Naive B cell (primary cell): ENCODE results near the gene G6PC3. TPM values are rescaled to one million over a fixed set of nuclear protein-coding genes. Genes with fewer than 3 reads are reported as not detected.

Experiments used
- ATAC-seq, 2 donors: fragments of 150-1000 bp; cut with Tn5 transposase; 2 replicates each; pipeline ENCODE4 v1.10.0; 2021; ENCODE audit warnings: low read depth in 2 of 2, mild to moderate bottlenecking in 2 of 2, moderate library complexity in 2 of 2
- DNase-seq: peaks from one replicate; pipeline ENCODE4 v3.0.0; 2022
- H3K27ac Mint-ChIP-seq, 6 donors: one replicate each; pipeline ENCODE4 v1.8.0; 2020 to 2022; ENCODE audit warnings: mild to moderate bottlenecking in 6 of 6, mixed read lengths in 6 of 6, moderate library complexity in 5 of 6, inconsistent platforms in 2 of 6
- H3K27me3 Mint-ChIP-seq, 3 donors: one replicate each; pipeline ENCODE4 v1.8.0; 2021 to 2022; ENCODE audit warnings: mixed read lengths in 3 of 3, mild to moderate bottlenecking in 1 of 3
- H3K36me3 Mint-ChIP-seq, 2 donors: one replicate each; pipeline ENCODE4 v1.8.0; 2020 to 2022; ENCODE audit warnings: mixed read lengths in 2 of 2, inconsistent platforms in 1 of 2, mild to moderate bottlenecking in 1 of 2
- H3K4me1 Mint-ChIP-seq, 3 donors: one replicate each; pipeline ENCODE4 v1.8.0; 2020 to 2022; ENCODE audit warnings: mixed read lengths in 3 of 3, inconsistent platforms in 1 of 3, mild to moderate bottlenecking in 1 of 3, moderate library complexity in 1 of 3
- H3K4me3 Mint-ChIP-seq, 8 donors: one replicate each; pipeline ENCODE4 v1.8.0; 2020 to 2022; ENCODE audit warnings: mild to moderate bottlenecking in 8 of 8, mixed read lengths in 8 of 8, moderate library complexity in 8 of 8, inconsistent platforms in 2 of 8
- H3K9me3 Mint-ChIP-seq, 7 donors: one replicate each; pipeline ENCODE4 v1.8.0; 2020 to 2022; ENCODE audit warnings: mixed read lengths in 7 of 7, mild to moderate bottlenecking in 5 of 7, inconsistent platforms in 2 of 7, moderate library complexity in 1 of 7
- polyA plus RNA-seq, 6 donors: library from polyadenylated mRNA; unstranded; fragments of 300-500 nt; fragmentation: Illumina TruSeq; gene quantifications; one replicate each; pipeline ENCODE4 v1.2.3, GENCODE V29; 2021; ENCODE audit warnings: low read depth in 6 of 6

The G6PC3 gene
- polyA plus RNA-seq, 6 donors from 2014 or later: 19.2 to 28.0 (median 24.6) TPM

- Mint-ChIP-seq H3K36me3 (no peaks in the 10 kb centered on the region), H3K4me3 (peak overlapping the region in 4 of 8 donors; percentile 72 to 86 (median 76)), H3K4me1 (peaks cover 41 to 60% (median 52%) of the 10 kb centered on the region in 3 donors)
Measured at GRCh38 chr17:44110011-44110686, 39.6 kb downstream of the G6PC3 start.

DNA sequence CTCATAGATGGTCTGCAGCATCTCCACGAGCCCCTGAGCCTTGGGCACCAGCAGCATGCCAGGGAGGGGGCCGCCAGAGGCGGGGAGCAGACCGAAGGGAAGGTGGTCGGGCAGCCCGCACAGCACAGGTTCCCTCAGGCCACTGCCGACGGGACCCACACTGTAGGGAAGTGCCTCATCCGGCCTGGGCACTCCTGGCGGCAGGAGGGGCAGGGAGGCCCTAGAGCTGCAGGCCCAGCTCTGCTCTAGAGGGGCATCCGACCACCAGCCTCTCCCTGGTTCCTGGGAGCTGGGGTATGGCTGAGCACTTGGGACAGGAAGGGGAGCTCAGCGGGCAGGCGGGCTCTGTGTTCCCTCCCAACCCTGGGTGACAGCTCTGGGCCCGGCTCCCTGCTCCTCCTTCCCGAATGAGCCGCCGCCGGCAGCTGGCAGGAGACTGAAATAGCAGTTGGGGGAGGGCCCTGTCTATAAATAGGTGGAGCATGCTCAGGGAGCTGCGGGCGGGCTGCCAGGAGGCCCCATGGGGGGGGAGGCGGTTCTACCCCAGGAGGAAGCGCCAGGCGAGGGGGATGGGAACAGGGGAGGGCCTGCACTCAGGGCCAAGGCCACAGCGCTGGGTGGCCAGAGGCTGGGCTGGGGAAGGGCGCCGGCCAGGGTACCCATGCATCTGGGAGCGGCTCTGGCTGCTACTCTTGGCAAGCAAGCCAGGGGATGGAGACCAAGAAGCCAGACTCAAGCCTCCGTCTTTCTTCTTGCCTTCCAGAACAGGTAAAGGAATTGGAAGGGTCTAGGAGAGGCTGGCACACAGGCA is 40.5 kb downstream of the G6PC3 start:
- peak; percentile 74 to 82 for ATAC-seq
- peak overlapping the region in 7 of 8 donors; percentile 68 to 86 (median 77) for H3K4me3 Mint-ChIP-seq
- peaks cover 39 to 65% (median 50%) of the 10 kb centered on the region in 3 donors for H3K4me1 Mint-ChIP-seq
- no peaks in the 10 kb centered on the region for H3K9me3 Mint-ChIP-seq
- H3K36me3 Mint-ChIP-seq: no peaks in the 10 kb centered on the region
- peak; percentile 39 for DNase-seq
- H3K27ac Mint-ChIP-seq: peak overlapping the region in 5 of 6 donors; percentile 18 to 75 (median 52)
- no peaks in the 10 kb centered on the region for H3K27me3 Mint-ChIP-seq

More at GRCh38 chr17:44110011-44110686, 39.6 kb downstream of the G6PC3 start:
- ATAC-seq (no peak), DNase-seq (no peak)
- Mint-ChIP-seq H3K9me3 (no peaks in the 10 kb centered on the region), H3K27me3 (no peaks in the 10 kb centered on the region), H3K27ac (peak overlapping the region in 1 of 6 donors; percentile 34)

DNA sequence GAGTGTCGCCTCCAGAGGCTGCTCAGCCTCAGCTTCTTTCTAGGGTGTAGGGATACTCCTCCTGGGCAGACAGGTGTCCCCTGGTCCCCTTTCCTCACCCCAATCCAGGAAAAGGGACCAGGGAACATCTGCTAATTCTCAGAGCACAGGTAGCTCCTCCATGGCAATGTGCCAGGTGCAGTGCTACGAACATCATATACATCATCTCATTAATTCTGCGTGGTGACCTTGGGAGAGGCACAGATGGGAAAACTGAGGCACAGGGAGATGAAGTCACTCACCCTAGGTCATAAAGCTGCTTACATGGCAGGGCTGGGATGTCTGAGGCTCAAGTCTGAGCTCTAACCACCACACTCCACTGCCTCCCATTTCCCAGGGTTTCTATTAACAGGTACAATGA is 41.2 kb downstream of the G6PC3 start:
- no peaks in the 10 kb centered on the region for H3K9me3 Mint-ChIP-seq
- H3K4me3 Mint-ChIP-seq: peak overlapping the region; percentile 19 to 86 (median 76)
- peak overlapping the region in 4 of 6 donors; percentile 16 to 75 (median 42) for H3K27ac Mint-ChIP-seq
- DNase-seq: no peak
- ATAC-seq: no peak
- H3K4me1 Mint-ChIP-seq: peaks cover 45 to 72% (median 51%) of the 10 kb centered on the region in 3 donors
- no peaks in the 10 kb centered on the region for H3K27me3 Mint-ChIP-seq
- H3K36me3 Mint-ChIP-seq: no peaks in the 10 kb centered on the region

DNA sequence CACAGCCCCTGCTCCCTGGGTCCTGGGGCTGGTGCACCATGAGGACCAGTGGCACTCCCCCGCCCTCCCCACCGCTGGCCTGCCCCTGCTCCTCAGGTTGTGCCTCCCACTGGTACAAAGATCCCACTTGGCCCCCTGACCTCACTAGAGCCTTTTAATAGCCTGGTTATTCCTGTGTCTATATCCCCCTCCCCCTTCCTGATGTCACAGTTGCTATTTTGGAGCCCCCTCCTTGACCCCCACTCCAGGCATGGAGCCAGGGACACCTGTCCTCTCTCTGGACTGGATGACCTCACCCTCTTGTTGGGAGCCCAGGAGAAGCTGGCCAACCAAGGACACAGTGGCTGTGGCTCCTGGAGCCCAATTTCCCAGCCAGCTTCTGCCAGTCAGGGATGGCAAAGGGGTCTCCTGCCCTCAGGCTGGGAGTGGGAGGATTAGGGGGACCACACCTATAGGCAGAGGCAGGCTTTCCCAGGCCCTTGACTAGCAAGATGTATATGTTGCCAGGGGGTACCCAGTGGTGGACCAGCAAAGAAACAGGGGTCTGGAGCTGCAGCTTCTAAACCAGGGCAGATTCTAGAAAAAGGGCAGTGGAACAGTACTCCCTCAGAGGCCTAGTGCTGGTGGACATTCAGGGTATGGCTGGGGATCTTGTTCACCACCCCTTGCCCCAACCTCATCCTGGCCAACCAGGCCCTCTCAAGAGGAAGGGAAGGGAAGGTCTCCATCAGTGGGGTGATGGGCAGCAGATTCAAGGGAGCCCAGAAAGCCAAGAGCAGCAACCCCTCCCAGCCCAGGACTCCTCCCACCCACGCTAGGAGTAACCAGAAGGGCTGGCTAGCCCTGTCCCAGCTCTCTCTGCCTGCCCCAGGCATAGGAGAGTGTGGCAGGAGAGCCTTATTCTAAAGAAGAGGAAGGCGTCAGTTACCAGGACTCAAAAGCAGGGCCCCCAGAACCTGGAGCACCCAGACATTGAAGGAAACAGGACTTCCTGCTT is 42.0 kb downstream of the G6PC3 start:
- no peaks in the 10 kb centered on the region for H3K9me3 Mint-ChIP-seq
- peaks cover 46 to 77% (median 55%) of the 10 kb centered on the region in 3 donors for H3K4me1 Mint-ChIP-seq
- DNase-seq (no peak), ATAC-seq (no peak)
- no peaks in the 10 kb centered on the region for H3K27me3 Mint-ChIP-seq
- H3K4me3 Mint-ChIP-seq: peak overlapping the region in 6 of 8 donors; percentile 29 to 86 (median 60)
- H3K36me3 Mint-ChIP-seq: no peaks in the 10 kb centered on the region
- peak overlapping the region in 4 of 6 donors; percentile 56 to 75 (median 66) for H3K27ac Mint-ChIP-seq

DNA sequence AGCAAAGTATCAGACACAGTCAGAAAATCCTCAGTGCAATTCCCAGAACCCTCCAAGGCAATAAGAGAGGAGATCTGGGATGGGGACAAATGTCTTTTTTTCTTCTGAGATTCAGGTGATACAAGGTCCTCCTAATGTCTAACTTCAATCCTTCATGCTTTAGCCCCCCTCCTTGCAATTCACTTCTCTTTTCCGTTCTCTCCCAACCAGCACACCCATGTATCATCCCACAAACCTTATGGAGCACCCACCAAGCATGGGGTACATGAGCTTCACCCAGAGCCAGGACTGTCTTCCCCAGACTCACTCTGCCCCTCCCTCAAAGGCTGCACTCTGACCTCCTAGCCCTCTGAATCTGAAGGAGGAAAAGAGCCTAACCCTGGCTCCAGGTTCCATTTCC is 42.8 kb downstream of the G6PC3 start:
- no peaks in the 10 kb centered on the region for H3K36me3 Mint-ChIP-seq
- peaks cover 49 to 79% (median 59%) of the 10 kb centered on the region in 3 donors for H3K4me1 Mint-ChIP-seq
- ATAC-seq: no peak
- DNase-seq: no peak
- peak overlapping the region; percentile 4 to 84 (median 54) for H3K27ac Mint-ChIP-seq
- no peaks in the 10 kb centered on the region for H3K9me3 Mint-ChIP-seq
- peak overlapping the region in 2 of 8 donors; percentile 47 to 58 for H3K4me3 Mint-ChIP-seq
- no peaks in the 10 kb centered on the region for H3K27me3 Mint-ChIP-seq

DNA sequence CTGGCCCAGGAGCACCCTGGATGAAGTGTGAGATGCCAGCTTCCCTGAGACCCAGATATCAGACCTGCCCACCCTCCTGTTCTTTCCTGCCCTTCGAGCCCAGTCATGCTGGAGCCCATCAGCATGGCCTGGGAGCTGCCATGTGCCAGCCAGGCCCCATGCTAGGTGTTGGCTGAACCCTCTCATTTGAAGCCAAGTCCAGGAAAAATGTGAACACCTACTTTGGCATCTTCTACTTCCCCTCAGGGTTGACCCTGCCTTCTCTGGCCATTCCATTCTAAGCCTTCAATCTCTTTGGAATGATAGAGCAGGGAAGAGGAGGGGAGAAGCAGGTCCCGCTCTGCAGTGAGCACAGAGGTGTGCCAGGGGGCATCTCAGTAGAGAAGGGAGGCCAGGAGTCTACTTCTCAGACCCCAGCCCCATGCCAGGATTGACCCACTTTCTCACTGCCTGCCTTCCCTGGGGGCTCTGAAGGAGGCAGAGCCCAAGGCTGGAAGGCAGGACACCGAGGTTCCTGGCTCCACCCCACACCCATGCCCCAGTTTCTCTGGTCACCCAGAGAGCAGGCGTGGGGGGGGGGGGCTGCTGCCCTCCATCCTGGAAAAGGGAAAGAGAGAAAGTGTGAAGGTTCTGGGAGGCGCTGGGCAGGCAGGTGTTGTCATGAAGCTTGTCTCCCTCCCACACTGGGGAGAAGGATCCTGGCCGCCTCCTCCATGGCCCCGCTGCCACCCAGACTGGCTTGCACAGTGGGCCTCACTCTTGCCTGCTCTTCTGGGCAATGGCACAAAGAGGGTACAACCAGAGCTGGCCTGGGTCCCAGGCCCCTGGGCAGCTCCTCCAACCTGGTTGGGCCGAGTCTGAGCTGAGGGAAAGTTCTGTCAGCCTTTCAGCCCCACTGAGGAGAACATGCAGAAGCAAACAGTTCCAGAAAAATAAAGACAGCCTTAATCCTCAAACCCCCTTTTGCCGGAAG is 43.6 kb downstream of the G6PC3 start:
- Mint-ChIP-seq H3K27me3 (no peaks in the 10 kb centered on the region), H3K4me3 (peak overlapping the region in 2 of 8 donors; percentile 9 to 51), H3K9me3 (no peaks in the 10 kb centered on the region), H3K36me3 (no peaks in the 10 kb centered on the region), H3K27ac (peak overlapping the region in 3 of 6 donors; percentile 39 to 59 (median 50)), H3K4me1 (peaks cover 55 to 80% (median 60%) of the 10 kb centered on the region in 3 donors)
- ATAC-seq (no peak), DNase-seq (no peak)

GRCh38 chr17:44115585-44116415 is 45.3 kb downstream of the G6PC3 start:
- Mint-ChIP-seq H3K4me1 (peaks cover 61 to 87% (median 73%) of the 10 kb centered on the region in 3 donors), H3K27ac (peak overlapping the region in 2 of 6 donors; percentile 21 to 44), H3K27me3 (no peaks in the 10 kb centered on the region), H3K4me3 (no peak overlapping the region), H3K9me3 (no peaks in the 10 kb centered on the region), H3K36me3 (no peaks in the 10 kb centered on the region)
- peak in 1 of 2 donors; percentile 35 for ATAC-seq
- DNase-seq: no peak

DNA sequence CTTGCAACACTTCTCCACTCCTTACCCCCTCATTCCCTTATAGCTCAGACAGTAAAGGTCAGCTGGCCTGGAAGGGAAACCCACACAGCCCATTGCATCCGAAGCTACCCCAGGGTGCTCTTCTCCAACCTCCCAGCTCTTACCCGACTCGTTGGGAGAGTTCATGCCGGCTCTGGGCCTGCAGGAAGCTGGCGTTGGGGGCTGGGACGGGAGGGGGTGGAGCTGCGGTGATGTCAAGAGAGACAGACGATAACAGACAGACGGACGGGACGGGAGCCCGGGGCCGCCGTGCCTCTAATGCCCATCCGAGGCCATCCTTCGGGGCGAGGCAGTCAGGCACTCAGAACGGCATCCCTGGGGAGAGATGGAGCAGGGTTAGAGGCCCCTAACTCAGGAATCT is 46.8 kb downstream of the G6PC3 start:
- Mint-ChIP-seq H3K9me3 (no peaks in the 10 kb centered on the region), H3K4me1 (peaks cover 57 to 86% (median 73%) of the 10 kb centered on the region in 3 donors), H3K27ac (peak overlapping the region in 2 of 6 donors; percentile 34 to 44), H3K36me3 (no peaks in the 10 kb centered on the region), H3K4me3 (no peak overlapping the region), H3K27me3 (no peaks in the 10 kb centered on the region)
- DNase-seq: no peak
- ATAC-seq: no peak

DNA sequence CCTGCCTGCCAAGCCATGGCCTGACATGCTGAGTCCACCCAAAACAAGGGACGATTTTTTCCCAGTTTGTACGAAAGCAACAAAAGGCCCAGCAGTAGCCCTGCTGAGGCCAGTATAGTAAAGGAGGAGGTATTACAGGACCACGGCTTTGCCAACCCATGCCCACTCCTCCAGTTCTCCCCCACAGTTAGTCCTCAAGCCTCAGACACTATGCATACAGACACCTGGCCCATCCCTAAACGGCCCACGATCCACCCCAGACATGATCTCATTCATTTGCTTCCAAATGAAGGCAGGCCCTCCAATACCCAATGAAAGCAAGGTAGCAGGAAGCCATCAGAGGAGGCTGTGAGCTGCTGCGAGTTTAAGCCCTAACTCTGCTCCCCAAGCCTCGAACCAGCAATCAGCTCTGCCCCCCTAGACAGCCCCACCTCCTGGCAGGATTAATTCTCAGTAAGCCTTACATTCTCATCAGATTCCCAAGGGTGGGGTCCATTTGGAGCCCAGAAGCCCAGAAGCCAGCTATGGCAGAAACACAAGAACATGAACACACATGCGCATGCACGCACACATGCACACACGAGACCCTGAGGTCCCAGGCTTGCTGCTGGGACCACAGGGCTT is 48.0 kb downstream of the G6PC3 start:
- ATAC-seq (no peak), DNase-seq (no peak)
- no peaks in the 10 kb centered on the region for H3K27me3 Mint-ChIP-seq
- H3K27ac Mint-ChIP-seq: peak overlapping the region in 3 of 6 donors; percentile 44 to 84 (median 46)
- H3K9me3 Mint-ChIP-seq: no peaks in the 10 kb centered on the region
- H3K36me3 Mint-ChIP-seq: no peaks in the 10 kb centered on the region
- peaks cover 55 to 82% (median 65%) of the 10 kb centered on the region in 3 donors for H3K4me1 Mint-ChIP-seq
- H3K4me3 Mint-ChIP-seq: peak overlapping the region in 2 of 8 donors; percentile 1 to 28

DNA sequence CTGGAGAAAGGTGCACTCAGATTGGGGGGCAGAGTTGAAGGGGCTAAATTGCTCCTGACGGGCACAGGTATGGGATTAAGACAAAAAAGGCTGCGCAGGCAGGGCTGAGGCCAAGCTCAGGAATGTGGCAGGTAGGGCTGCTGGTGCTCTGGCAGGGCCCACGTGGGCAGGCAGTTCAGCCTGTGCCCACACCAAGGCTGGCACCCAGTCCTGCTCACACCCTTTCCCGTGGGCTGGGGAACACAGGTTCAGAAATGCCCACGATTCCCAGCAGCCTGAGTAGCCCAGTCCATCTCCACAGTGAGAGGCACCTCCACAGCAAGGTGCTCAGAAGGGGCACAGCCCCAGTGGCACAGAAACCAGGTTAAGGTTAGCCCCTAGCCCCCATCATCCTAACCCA is 48.5 kb downstream of the G6PC3 start:
- ATAC-seq (no peak), DNase-seq (no peak)
- no peaks in the 10 kb centered on the region for H3K9me3 Mint-ChIP-seq
- H3K27me3 Mint-ChIP-seq: no peaks in the 10 kb centered on the region
- H3K4me3 Mint-ChIP-seq: peak overlapping the region in 2 of 8 donors; percentile 1 to 28
- H3K4me1 Mint-ChIP-seq: peaks cover 56 to 82% (median 65%) of the 10 kb centered on the region in 3 donors
- no peaks in the 10 kb centered on the region for H3K36me3 Mint-ChIP-seq
- H3K27ac Mint-ChIP-seq: peak overlapping the region in 1 of 6 donors; percentile 44

GRCh38 chr17:44119798-44120197 is 49.3 kb downstream of the G6PC3 start:
- peak overlapping the region in 1 of 6 donors; percentile 44 for H3K27ac Mint-ChIP-seq
- DNase-seq (no peak), ATAC-seq (no peak)
- H3K27me3 Mint-ChIP-seq: no peaks in the 10 kb centered on the region
- H3K36me3 Mint-ChIP-seq: no peaks in the 10 kb centered on the region
- H3K9me3 Mint-ChIP-seq: no peaks in the 10 kb centered on the region
- peaks cover 58 to 83% (median 67%) of the 10 kb centered on the region in 3 donors for H3K4me1 Mint-ChIP-seq
- H3K4me3 Mint-ChIP-seq: peak overlapping the region in 2 of 8 donors; percentile 35 to 98
